MM.1S (cell line): ENCODE data around the gene RAPGEF2.

Experiments
- CTCF ChIP-seq: fragments of 300-600 bp; sonication (generic); IDR thresholded peaks from 2 replicates; pipeline ENCODE4 v1.5.1; 2016; ENCODE audit warnings: antibody characterized with exemption, low read length, mixed read lengths
- EZH2 ChIP-seq: fragments of 300-600 bp; sonication (generic); optimal IDR thresholded peaks from 2 replicates; pipeline ENCODE3; 2017; ENCODE audit warnings: low read depth, mild to moderate bottlenecking, antibody characterized with exemption, low read length, mixed read lengths
- EZH2phosphoT487 ChIP-seq: fragments of 300-600 bp; sonication (generic); IDR thresholded peaks from 2 replicates; pipeline ENCODE4 v1.6.1; 2018; ENCODE audit warnings: antibody characterized with exemption, low read length

GRCh38 chr4:159271856-159272255 is 169.0 kb downstream of the RAPGEF2 start:
- TF ChIP-seq EZH2 (no peak), CTCF (no peak), EZH2phosphoT487 (no peak)
